Kidney epithelial cell (primary cell): ENCODE results near the gene NFS1. TPM values are rescaled to one million over a fixed set of nuclear protein-coding genes. Genes with fewer than 3 reads are reported as not detected.

Experiments used
- DNase-seq: peaks from one replicate; pipeline ENCODE4 v3.0.0-alpha.2; 2010; ENCODE audit warnings: low read depth
- H3K27me3 ChIP-seq: 2 replicates; pipeline ENCODE4 v1.6.0; 2011; ENCODE audit warnings: low read length; ENCODE audit not compliant: control insufficient read depth, insufficient read depth
- H3K36me3 ChIP-seq: 2 replicates; pipeline ENCODE4 v1.5.1; 2011; ENCODE audit warnings: low read length; ENCODE audit not compliant: control insufficient read depth, insufficient read depth
- H3K4me3 ChIP-seq: 2 replicates; pipeline ENCODE4 v1.5.1; 2011; ENCODE audit warnings: low read depth, mild to moderate bottlenecking, control low read depth, low read length
- total RNA-seq: library from RNA; depleted of rRNA; stranded (reverse); fragments of >200 nt; gene quantifications from 2 replicates; pipeline ENCODE4 v1.2.3, GENCODE V29; 2015
- TF ChIP-seq, protein P1 (sequence below): IDR thresholded peaks from 2 replicates; pipeline ENCODE4 v1.5.1; 2011; ENCODE audit warnings: mild to moderate bottlenecking, moderate library complexity, low read length, control low read depth, inconsistent platforms; ENCODE audit not compliant: insufficient read depth, poor library complexity, severe bottlenecking

Gene NFS1
- total RNA-seq, 1 donor from 2014 or later: 30.8 TPM

DNA sequence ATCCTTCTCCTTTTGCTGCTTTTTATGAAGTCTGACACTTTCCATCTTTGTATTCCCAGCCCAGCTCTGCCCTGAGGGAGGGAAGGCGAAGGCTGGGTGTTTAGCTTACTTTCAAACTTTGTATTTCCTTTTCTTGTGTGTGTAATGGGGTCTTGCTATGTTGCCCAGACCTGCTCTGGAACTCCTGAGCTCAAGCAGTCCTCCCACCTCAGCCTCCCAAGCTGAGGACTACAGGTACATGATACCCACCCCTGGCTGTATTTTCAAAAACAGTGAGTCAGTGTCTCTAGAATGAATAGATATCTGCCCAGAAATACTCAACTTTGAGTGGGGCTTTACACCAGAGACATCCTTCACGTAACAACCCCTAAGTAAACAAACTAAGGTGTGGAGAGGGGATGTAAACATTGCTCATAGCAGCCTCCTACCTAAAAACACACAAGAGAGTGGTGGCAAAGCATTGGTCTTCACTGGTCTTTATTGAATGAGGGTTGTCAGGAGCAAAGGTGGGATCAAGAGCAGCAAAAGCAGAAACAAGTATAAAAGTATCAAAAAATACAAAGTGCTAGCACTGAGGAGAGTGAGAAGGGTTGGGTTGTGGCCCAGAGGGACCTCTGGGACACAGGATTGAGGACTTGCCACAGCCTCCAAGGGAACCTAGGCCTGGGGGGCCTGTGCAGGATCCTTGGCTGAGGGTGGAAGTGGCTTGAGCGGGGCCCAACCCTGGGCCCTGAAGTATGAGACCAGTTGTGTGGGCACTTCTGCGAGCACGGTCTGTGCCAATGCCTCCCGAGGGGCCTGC is 73.4 kb downstream of the NFS1 start:
- TF ChIP-seq, protein P1, sequence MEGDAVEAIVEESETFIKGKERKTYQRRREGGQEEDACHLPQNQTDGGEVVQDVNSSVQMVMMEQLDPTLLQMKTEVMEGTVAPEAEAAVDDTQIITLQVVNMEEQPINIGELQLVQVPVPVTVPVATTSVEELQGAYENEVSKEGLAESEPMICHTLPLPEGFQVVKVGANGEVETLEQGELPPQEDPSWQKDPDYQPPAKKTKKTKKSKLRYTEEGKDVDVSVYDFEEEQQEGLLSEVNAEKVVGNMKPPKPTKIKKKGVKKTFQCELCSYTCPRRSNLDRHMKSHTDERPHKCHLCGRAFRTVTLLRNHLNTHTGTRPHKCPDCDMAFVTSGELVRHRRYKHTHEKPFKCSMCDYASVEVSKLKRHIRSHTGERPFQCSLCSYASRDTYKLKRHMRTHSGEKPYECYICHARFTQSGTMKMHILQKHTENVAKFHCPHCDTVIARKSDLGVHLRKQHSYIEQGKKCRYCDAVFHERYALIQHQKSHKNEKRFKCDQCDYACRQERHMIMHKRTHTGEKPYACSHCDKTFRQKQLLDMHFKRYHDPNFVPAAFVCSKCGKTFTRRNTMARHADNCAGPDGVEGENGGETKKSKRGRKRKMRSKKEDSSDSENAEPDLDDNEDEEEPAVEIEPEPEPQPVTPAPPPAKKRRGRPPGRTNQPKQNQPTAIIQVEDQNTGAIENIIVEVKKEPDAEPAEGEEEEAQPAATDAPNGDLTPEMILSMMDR: no peak
- H3K4me3 ChIP-seq: no peak overlapping the region
- H3K36me3 ChIP-seq: peaks cover 3% of the 10 kb centered on the region
- H3K27me3 ChIP-seq: no peaks in the 10 kb centered on the region
- DNase-seq: no peak

DNA sequence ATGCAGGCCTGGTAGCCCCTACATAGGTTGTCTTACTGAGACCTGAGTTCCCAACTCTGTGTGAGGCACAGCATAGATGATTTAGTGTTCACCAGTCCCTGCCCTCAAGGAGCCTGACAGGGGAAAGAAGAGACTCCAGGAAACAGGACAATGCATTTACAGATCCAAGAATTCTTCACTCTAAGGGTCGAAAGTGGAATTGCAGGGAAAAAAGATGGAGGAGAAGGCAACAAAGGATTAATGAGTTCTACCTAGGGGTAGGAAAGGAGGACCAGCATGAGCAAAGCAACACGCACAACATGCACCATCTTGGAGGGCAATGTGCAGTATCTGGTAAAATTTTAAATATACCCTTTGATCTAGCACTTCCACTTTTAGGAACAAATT is 77.6 kb downstream of the NFS1 start:
- DNase-seq: no peak
- TF ChIP-seq, protein P1: peak; percentile 20
- no peaks in the 10 kb centered on the region for H3K27me3 ChIP-seq
- H3K36me3 ChIP-seq: peaks cover 3% of the 10 kb centered on the region
- H3K4me3 ChIP-seq: no peak overlapping the region

DNA sequence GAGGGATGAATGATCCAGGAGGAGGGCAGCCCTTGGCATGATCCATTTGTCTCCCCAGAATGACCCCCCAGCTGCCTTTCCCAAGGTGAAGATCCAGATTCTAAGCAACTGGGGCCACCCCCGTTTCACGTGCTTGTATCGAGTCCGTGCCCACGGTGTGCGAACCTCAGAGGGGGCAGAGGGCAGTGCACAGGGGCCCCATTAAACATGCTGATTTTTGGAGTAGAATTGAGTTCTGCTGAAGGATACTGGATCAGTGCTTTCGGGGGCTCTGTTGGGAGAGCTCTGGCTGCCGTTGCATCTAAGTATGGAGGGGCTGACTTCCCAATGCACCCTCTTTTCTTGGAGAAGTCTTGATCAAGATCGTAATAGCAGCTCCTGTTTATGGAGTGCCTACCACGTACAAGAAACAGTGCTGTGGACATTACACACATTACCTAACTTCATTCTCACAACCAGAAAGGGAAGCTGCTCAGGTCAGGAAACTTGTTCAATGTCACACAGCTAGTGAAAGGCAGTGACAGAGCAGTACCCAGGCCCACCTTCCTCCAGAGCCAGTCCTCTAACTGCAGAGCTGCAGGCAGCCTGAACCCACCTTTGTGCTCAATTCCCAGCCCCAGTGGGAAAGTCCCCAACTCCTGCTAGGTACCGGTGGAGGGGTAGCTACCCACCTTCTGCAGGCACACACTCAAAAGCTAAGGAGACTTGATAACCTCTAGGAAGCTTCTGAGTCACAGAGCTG is 78.2 kb downstream of the NFS1 start:
- H3K27me3 ChIP-seq: no peaks in the 10 kb centered on the region
- no peak overlapping the region for H3K4me3 ChIP-seq
- peaks cover 3% of the 10 kb centered on the region for H3K36me3 ChIP-seq
- DNase-seq: no peak
- TF ChIP-seq, protein P1: no peak

DNA sequence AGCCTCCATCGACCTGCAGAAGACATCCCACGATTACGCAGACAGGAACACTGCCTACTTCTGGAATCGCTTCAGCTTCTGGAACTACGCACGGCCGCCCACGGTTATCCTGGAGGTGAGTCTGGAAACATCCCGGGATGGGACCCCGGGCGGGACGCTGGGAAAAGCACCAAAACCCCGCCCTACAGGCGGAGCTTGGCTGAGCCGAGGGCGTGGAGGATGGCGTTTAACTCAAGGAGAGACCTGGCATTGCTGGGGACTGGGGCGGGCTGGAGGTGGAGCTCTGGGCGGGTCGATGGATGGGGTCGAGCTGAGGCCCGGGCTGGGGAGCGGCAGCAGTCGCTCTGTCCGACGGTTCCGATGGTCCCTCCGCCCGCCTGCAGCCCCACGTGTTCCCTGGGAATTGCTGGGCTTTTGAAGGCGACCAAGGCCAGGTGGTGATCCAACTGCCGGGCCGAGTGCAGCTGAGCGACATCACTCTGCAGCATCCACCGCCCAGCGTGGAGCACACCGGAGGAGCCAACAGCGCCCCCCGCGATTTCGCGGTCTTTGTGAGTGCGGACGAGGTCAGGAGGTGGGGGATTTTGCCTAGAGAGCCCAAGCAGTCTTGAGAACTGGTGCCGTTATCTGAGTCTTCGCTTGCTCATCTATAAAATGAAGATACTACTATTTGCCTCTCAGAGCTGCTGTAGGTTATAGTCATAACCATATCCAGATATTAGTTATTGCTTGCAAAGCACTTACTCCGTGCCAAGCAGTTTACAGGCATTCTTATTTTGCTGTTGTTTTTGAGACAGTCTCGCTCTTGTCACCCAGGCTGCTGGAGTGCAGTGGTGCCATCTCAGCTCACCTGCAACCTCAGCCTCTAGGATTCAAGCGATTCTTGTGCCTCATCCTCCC is 79.7 kb downstream of the NFS1 start:
- Histone ChIP-seq H3K4me3 (peak overlapping the region; percentile 48), H3K27me3 (no peaks in the 10 kb centered on the region), H3K36me3 (peaks cover 1% of the 10 kb centered on the region)
- peak; percentile 58 for DNase-seq
- TF ChIP-seq, protein P1: peak; percentile 65

DNA sequence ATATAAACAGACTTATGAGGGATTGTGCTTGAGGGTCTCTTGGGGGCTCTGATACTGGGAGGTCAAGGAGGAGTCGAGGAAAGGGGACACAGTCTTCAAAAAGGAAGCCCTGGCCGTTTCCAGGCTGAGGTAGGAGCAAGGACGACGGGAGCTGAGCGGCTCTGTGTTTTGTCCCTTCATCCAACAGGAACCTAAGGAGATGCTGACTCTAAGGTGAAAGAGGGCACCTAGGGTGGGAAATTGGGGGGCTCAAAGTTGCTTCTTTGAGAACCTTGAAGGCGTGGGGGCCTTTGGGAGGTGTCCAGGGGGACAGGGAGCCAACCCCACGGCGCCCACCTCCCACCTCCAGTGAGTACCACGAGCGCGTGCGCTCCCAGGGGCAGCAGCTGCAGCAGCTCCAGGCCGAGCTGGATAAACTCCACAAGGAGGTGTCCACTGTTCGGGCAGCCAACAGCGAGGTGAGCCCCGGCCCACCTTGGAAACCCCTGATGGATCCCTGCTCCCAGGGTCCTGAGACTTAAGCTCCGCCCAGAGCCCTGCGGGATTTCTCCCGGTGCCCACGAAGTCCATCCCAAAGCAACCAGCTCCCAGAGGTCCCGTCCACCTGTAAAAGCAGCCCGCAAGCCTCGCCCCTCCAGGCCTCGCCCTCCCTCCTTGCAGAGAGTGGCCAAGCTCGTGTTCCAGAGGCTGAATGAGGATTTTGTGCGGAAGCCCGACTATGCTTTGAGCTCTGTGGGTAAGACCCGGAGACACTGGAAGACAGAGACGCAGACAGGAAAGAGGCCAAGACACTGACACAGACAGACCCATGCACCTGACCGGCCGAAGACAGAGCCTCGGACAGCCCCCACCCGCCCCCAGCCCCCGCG is 80.7 kb downstream of the NFS1 start:
- TF ChIP-seq, protein P1: no peak
- H3K4me3 ChIP-seq: peak overlapping the region; percentile 48
- no peak for DNase-seq

More for the DNA sequence above, 80.7 kb downstream of the NFS1 start:
- no peaks in the 10 kb centered on the region for H3K27me3 ChIP-seq
- H3K36me3 ChIP-seq: peaks cover 1% of the 10 kb centered on the region
